GM13976 (cell line): Measurements from ENCODE around the gene FHOD3.

ENCODE experiments used
- DNase-seq: peaks from one replicate; pipeline ENCODE4 v3.0.0; 2012; ENCODE audit warnings: low spot score
- in situ Hi-C: fragments of 300-500 bp; cut with MboI; formaldehyde crosslinking; loops from one replicate; pipeline ENCODE4 v1.12.0; 2022; ENCODE audit warnings: low sequenced_read_pairs, mixed read lengths, inconsistent platforms; ENCODE audit not compliant: unreplicated experiment
- TF ChIP-seq, protein P1 (sequence below): IDR thresholded peaks from 2 replicates; pipeline ENCODE4 v1.5.1; 2012; ENCODE audit warnings: borderline replicate concordance, mild to moderate bottlenecking; ENCODE audit not compliant: insufficient read depth; ENCODE audit errors: extremely low read depth, missing control alignments, control extremely low read depth

The FHOD3 gene

DNA sequence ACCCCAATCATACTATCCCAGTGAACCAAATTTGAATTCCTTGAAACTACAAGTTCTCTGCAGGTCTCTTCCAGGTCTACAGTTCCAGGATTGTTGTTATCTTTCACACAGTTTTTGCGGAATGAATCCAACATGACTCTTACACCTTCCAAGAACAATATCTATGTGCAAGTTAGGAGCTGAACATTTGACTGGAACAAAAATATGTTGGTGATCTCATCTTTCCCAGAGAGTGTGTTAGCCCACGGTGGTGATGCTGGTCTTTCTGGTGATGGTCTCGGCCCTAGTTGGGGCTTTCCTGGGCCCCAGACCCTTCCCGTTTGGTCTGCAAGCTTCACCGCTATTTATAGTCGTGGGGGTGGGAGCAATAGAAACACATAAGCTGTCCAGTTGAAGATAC lies 357.6 kb downstream of the FHOD3 start:
- TF ChIP-seq, protein P1, sequence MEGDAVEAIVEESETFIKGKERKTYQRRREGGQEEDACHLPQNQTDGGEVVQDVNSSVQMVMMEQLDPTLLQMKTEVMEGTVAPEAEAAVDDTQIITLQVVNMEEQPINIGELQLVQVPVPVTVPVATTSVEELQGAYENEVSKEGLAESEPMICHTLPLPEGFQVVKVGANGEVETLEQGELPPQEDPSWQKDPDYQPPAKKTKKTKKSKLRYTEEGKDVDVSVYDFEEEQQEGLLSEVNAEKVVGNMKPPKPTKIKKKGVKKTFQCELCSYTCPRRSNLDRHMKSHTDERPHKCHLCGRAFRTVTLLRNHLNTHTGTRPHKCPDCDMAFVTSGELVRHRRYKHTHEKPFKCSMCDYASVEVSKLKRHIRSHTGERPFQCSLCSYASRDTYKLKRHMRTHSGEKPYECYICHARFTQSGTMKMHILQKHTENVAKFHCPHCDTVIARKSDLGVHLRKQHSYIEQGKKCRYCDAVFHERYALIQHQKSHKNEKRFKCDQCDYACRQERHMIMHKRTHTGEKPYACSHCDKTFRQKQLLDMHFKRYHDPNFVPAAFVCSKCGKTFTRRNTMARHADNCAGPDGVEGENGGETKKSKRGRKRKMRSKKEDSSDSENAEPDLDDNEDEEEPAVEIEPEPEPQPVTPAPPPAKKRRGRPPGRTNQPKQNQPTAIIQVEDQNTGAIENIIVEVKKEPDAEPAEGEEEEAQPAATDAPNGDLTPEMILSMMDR: no peak
- in situ Hi-C loops: no loop called here

DNA sequence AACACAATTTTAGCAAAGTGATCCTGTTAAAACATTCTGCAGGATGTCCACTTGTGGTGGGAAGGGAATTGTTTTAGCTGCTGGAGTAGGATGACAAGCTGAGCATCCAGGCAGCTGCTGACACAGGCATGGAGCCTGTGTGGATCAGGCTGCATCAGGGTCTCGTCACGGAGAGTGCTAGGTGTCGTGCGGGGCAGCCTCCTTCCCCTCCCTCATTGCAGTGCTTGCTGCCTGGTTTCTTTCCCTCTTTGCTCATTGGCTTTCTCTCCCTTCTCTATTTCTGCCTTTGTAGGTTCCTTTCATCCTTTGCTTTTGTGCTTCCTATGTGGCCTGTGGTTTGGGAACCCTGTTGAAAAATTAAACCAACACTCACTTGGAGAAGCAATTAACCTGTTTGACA lies 358.4 kb downstream of the FHOD3 start:
- DNase-seq: no peak
- TF ChIP-seq, protein P1: no peak
- in situ Hi-C loops: no loop called here

More for the DNA sequence above, 357.6 kb downstream of the FHOD3 start:
- no peak for DNase-seq

DNA sequence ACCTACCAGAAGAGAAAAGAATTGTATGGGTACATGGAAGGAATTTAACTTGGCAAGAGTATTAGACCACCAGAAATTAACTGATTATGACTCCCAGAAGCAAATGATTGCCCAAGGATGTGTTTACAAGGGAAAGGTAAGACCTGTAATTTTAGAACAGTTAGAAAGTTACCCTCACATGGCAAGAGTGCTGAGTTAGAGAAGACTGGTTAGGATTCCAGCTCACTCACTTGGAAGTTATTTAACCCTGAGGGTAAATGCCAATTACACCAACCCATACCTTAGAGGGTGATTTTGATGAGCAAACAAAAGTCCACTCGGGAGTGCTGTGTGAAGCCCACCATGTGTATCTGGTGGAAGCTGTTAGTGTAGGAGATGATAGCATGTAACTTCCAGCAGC lies 361.1 kb downstream of the FHOD3 start:
- TF ChIP-seq, protein P1: no peak
- in situ Hi-C loops: no loop called here
- no peak for DNase-seq

DNA sequence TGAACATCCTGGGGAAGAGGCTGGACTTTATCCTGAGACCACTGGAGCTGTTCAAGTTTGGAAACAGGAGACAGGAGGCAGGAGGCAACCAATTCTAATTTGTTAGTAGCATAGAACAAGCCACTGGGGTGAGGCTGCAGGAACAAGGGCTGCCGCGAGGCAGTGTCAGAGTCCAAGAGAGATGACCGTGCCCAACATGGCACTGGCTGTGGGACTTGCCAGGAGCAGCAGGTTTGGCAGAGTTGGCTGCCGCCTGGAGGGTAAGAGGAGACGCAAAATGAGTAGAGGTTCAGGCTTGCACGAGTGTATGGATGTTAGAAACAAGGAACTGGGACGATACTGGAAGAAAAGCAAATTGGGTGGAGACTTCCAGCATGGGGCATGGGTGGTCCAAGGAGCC lies 362.8 kb downstream of the FHOD3 start:
- no peak for DNase-seq
- in situ Hi-C loops: no loop called here
- TF ChIP-seq, protein P1: no peak

DNA sequence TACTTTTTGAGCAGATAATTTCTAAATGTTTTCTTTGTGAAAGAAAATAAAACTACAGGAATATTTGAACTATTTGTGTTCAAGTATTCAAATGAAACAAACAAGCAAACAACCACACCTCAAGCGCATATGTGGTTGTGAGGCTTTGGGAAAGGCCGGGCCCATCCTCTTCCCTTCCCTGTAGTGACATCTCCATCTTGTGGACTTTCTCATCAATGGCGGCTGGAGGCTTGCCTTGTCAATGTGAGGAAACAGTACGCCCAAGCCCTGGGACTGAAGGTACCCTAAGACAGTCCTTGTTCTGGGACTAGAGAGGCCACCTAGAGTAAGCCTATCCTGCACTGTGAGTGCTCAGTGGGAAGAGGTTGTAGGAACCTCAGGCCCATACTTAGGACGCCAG lies 364.5 kb downstream of the FHOD3 start:
- in situ Hi-C loops: no loop called here
- TF ChIP-seq, protein P1: peak; percentile 41
- no peak for DNase-seq

DNA sequence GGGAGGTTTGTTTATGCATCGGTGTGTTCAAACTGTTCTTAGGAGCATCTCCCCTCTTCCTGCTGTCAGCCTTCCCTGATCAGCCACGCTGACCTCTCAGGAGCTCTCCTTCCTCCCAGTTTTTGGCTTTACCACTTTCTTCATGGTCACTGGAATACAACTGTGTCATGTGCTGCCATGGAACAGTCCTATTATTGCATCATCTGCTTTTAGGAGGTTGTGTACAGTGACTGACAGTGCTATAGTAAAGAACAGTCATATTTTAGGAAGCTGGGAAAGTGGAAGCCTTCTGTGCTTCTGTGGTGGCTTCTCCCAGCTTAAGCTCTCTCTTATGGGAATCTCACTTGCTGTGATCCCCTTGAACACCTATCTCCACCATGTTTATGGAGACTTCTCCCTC lies 365.8 kb downstream of the FHOD3 start:
- in situ Hi-C loops: no loop called here
- TF ChIP-seq, protein P1: no peak
- DNase-seq: no peak

DNA sequence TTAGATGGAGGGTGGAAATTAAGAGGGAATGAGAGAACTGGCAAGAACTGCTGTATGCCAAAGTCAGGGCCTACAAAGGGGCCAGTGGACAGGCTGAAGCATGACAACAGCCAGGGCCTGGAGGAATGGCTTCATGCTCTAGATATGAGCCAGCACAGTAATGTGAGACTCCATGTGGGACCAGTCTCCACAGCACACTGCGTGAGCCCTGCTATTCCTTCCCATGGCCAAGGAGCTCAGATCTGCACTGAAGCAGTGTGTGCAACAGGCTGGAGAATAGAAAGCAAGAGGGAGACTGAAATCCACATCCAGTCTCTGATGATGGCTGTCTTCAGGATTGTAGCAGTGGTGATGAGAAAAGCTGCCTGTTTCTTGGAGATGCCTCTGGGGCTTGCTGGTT lies 368.4 kb downstream of the FHOD3 start:
- TF ChIP-seq, protein P1: no peak
- DNase-seq: no peak
- in situ Hi-C loops: no loop called here
